Glutamatergic neuron (in vitro differentiated cells): Measurements from ENCODE around the gene RETREG3. TPM values are rescaled to one million over a fixed set of nuclear protein-coding genes. Genes with fewer than 3 reads are reported as not detected.

Source experiments
- DNase-seq: peaks from one replicate; pipeline ENCODE4 v3.0.0; 2022
- H3K27ac Mint-ChIP-seq: one replicate; pipeline ENCODE4 v1.8.0; 2020; ENCODE audit warnings: mild to moderate bottlenecking, mixed read lengths, inconsistent platforms; ENCODE audit not compliant: unreplicated experiment
- H3K27me3 Mint-ChIP-seq: one replicate; pipeline ENCODE4 v1.8.0; 2020; ENCODE audit warnings: mild to moderate bottlenecking, moderate library complexity, mixed read lengths, inconsistent platforms; ENCODE audit not compliant: unreplicated experiment
- H3K36me3 Mint-ChIP-seq: one replicate; pipeline ENCODE4 v1.8.0; 2020; ENCODE audit warnings: mild to moderate bottlenecking, mixed read lengths, inconsistent platforms; ENCODE audit not compliant: unreplicated experiment
- H3K4me1 Mint-ChIP-seq: one replicate; pipeline ENCODE4 v1.8.0; 2020; ENCODE audit warnings: mild to moderate bottlenecking, low read depth, mixed read lengths, inconsistent platforms; ENCODE audit not compliant: unreplicated experiment
- H3K4me3 Mint-ChIP-seq: one replicate; pipeline ENCODE4 v1.8.0; 2020; ENCODE audit warnings: mild to moderate bottlenecking, mixed read lengths, inconsistent platforms; ENCODE audit not compliant: unreplicated experiment
- H3K9me3 Mint-ChIP-seq: one replicate; pipeline ENCODE4 v1.8.0; 2020; ENCODE audit warnings: mild to moderate bottlenecking, moderate library complexity, mixed read lengths, inconsistent platforms; ENCODE audit not compliant: unreplicated experiment
- total RNA-seq: library from RNA; stranded (reverse); fragmentation: NEBNext Ultra II Directional; extraction: Animal tissue kit (Norgen Biotek cat#: 25700); gene quantifications from one replicate; pipeline ENCODE4 v1.2.1, GENCODE V29; 2021; ENCODE audit not compliant: unreplicated experiment
- TF ChIP-seq, protein P1 (sequence below): fragments of 200-600 bp; sonication (generic); IDR thresholded peaks from one replicate; pipeline ENCODE4 v1.5.0; 2021; ENCODE audit not compliant: partially characterized antibody, unreplicated experiment

RETREG3 gene
- total RNA-seq, 1 donor from 2014 or later, result 88.2 TPM

- TF ChIP-seq, protein P1, sequence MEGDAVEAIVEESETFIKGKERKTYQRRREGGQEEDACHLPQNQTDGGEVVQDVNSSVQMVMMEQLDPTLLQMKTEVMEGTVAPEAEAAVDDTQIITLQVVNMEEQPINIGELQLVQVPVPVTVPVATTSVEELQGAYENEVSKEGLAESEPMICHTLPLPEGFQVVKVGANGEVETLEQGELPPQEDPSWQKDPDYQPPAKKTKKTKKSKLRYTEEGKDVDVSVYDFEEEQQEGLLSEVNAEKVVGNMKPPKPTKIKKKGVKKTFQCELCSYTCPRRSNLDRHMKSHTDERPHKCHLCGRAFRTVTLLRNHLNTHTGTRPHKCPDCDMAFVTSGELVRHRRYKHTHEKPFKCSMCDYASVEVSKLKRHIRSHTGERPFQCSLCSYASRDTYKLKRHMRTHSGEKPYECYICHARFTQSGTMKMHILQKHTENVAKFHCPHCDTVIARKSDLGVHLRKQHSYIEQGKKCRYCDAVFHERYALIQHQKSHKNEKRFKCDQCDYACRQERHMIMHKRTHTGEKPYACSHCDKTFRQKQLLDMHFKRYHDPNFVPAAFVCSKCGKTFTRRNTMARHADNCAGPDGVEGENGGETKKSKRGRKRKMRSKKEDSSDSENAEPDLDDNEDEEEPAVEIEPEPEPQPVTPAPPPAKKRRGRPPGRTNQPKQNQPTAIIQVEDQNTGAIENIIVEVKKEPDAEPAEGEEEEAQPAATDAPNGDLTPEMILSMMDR, result no peak
- H3K27ac Mint-ChIP-seq, result no peak overlapping the region
- peaks cover 8% of the 10 kb centered on the region for H3K27me3 Mint-ChIP-seq
- no peak for DNase-seq
- H3K4me3 Mint-ChIP-seq, result no peak overlapping the region
- H3K9me3 Mint-ChIP-seq, result no peaks in the 10 kb centered on the region
- peaks cover 7% of the 10 kb centered on the region for H3K4me1 Mint-ChIP-seq
- no peaks in the 10 kb centered on the region for H3K36me3 Mint-ChIP-seq
Observed at GRCh38 chr17:42651392-42651791, 42.2 kb upstream of the RETREG3 start.

DNA sequence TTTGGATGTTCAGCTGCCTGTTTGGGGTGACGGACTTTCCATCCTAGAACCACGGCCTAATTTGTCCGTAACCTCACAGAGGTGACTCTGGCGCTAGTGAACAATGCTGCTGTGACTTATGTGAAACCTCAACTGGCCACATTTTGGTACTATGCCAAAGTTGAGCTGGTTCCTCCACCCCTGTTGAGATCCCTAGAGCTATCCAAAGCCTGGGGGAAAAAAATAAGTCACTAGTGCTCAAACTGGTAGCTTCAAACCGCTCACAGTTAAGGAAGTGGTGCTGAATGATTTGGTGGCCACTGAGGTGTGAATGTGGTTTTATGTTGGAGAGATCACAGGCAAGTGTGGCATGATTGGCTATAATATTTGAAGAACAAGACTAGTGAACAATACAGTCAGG, 38.6 kb upstream of the RETREG3 start:
- no peaks in the 10 kb centered on the region for H3K9me3 Mint-ChIP-seq
- no peak for DNase-seq
- H3K4me3 Mint-ChIP-seq, result no peak overlapping the region

DNA sequence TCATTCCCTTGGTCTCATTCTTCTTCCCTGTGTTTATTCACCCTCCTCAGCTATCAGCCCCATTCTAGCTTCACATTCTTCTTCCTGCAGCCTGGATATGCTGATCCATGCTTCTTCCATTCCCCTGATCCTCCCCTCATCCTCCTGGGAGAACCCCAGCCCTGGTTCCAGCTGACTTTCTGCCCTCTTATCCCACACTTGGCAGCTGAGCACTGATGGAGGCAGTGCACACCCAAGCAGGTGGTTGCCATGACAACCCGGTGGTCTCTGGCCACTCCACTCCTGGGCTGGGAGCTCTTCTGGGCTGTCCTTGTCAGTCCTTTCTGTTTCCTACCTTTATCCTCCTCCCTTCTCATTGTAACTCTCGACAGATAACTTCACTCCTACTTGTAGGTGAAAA, 33.2 kb upstream of the RETREG3 start:
- TF ChIP-seq, protein P1, result no peak
- H3K9me3 Mint-ChIP-seq, result peaks cover 2% of the 10 kb centered on the region
- H3K4me3 Mint-ChIP-seq, result peak overlapping the region; percentile 35
- peak overlapping the region; percentile 14 for H3K27ac Mint-ChIP-seq
- H3K36me3 Mint-ChIP-seq, result no peaks in the 10 kb centered on the region
- H3K27me3 Mint-ChIP-seq, result peaks cover 3% of the 10 kb centered on the region
- DNase-seq, result peak; percentile 62
- H3K4me1 Mint-ChIP-seq, result peaks cover 7% of the 10 kb centered on the region

More for the DNA sequence above, 38.6 kb upstream of the RETREG3 start:
- peaks cover 2% of the 10 kb centered on the region for H3K27me3 Mint-ChIP-seq
- H3K27ac Mint-ChIP-seq, result no peak overlapping the region
- H3K36me3 Mint-ChIP-seq, result no peaks in the 10 kb centered on the region
- peaks cover 1% of the 10 kb centered on the region for H3K4me1 Mint-ChIP-seq
- TF ChIP-seq, protein P1, result no peak

DNA sequence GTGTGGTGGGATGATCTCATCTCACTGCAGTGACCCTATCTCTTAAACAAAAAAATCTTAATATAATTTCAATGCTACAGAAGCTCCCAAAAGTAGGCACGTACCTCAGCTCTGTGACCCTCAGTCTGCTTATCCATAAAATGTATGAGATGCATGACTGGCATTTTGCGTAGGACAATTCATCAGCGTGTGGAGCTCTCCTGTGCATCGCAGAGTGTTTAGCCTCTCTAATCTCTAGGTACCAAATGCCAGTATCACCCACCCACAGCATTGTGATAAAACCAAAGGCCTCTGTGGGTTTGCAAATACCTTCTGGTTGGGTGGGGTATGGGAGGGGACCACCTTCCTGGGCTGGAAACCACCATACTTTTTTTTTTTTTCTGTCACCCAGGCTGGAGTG, 30.9 kb upstream of the RETREG3 start:
- no peak overlapping the region for H3K27ac Mint-ChIP-seq
- DNase-seq, result no peak
- H3K27me3 Mint-ChIP-seq, result peaks cover 3% of the 10 kb centered on the region
- no peaks in the 10 kb centered on the region for H3K36me3 Mint-ChIP-seq
- H3K4me3 Mint-ChIP-seq, result no peak overlapping the region
- H3K9me3 Mint-ChIP-seq, result peaks cover 2% of the 10 kb centered on the region
- TF ChIP-seq, protein P1, result no peak
- H3K4me1 Mint-ChIP-seq, result peaks cover 7% of the 10 kb centered on the region

DNA sequence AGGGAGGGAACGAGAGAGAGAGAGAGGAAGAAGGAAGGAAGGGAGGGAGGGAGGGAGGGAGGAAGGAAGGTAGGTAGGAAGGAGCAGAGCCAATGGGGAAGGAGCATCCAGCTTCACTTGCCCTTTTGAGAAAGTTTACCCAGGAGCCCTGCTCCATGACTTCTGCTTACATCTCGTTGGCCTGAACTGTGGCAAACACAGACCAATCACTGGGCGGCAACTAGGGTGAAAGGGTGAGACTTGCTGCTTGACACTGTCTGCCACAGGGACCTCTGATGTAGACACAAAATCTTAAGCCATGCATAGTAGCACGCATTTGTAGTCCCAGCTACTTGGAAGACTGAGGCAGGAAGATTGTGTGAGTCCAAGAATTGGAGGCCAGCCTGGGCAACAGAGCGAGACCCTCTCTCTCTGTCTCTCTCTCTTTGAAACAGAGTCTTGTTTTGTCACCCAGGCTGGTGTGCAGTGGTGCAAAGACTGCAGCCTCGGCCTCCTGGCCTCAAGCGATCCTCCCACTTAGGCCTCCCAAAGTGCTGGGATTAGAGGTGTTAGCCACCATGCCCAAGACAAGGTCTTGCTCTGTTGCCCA, 30.4 kb upstream of the RETREG3 start:
- H3K4me3 Mint-ChIP-seq, result no peak overlapping the region

More for the DNA sequence above, 30.4 kb upstream of the RETREG3 start:
- Mint-ChIP-seq H3K9me3 (peaks cover 2% of the 10 kb centered on the region), H3K27me3 (peaks cover 3% of the 10 kb centered on the region), H3K36me3 (no peaks in the 10 kb centered on the region), H3K27ac (no peak overlapping the region), H3K4me1 (peaks cover 7% of the 10 kb centered on the region)
- TF ChIP-seq, protein P1, result no peak
- DNase-seq, result no peak
